ENCODE measurements around the gene LIPG.
"Not testable (repeated sequence)": the region's sequence is repeated elsewhere in the genome, so short reads cannot be mapped to it uniquely, and the experiment has no call there.

The LIPG gene

GRCh38 chr18:49569724-49570123 is 7.9 kb downstream of the LIPG start:
- no peak for DNase-seq (ENCODE audit: low read depth)
- no peak overlapping the region for H3K4me3 ChIP-seq (ENCODE audit: control insufficient read depth, low read depth, low read length)
- TF ChIP-seq CTCF (IDR thresholded peaks at IDR 0.05; ENCODE audit: control insufficient read depth, insufficient read depth, low read depth, low read length, missing control alignments), result no peak

- TF ChIP-seq CTCF (IDR thresholded peaks at IDR 0.05; ENCODE audit: control insufficient read depth, insufficient read depth, low read depth, low read length, missing control alignments), result no peak
- H3K4me3 ChIP-seq (ENCODE audit: control insufficient read depth, low read depth, low read length), result no peak overlapping the region
- no peak for DNase-seq (ENCODE audit: low read depth)
These were observed 9.0 kb downstream of the LIPG start for GRCh38 chr18:49570836-49571235.

- no peak for DNase-seq (ENCODE audit: low read depth)
- TF ChIP-seq CTCF (IDR thresholded peaks at IDR 0.05; ENCODE audit: control insufficient read depth, insufficient read depth, low read depth, low read length, missing control alignments), result no peak
These were observed 10.9 kb downstream of the LIPG start for GRCh38 chr18:49572611-49573345.

GRCh38 chr18:49573835-49574234 is 12.0 kb downstream of the LIPG start:
- no peak for DNase-seq (ENCODE audit: low read depth)
- no peak overlapping the region for H3K4me3 ChIP-seq (ENCODE audit: control insufficient read depth, low read depth, low read length)
- no peak for TF ChIP-seq CTCF (IDR thresholded peaks at IDR 0.05; ENCODE audit: control insufficient read depth, insufficient read depth, low read depth, low read length, missing control alignments)

More at GRCh38 chr18:49572611-49573345, 10.9 kb downstream of the LIPG start:
- H3K4me3 ChIP-seq (ENCODE audit: control insufficient read depth, low read depth, low read length), result no peak overlapping the region

GRCh38 chr18:49579041-49579440 is 17.2 kb downstream of the LIPG start:
- not testable (repeated sequence) for H3K4me3 ChIP-seq (ENCODE audit: control insufficient read depth, low read depth, low read length); DNase-seq (ENCODE audit: low read depth)

- DNase-seq (ENCODE audit: low read depth); H3K4me3 ChIP-seq (ENCODE audit: control insufficient read depth, low read depth, low read length): not testable (repeated sequence)
These were observed 17.7 kb downstream of the LIPG start for GRCh38 chr18:49579583-49579982.

- TF ChIP-seq CTCF (IDR thresholded peaks at IDR 0.05; ENCODE audit: control insufficient read depth, insufficient read depth, low read depth, low read length, missing control alignments), result no peak
- DNase-seq (ENCODE audit: low read depth), result no peak
- no peak overlapping the region for H3K4me3 ChIP-seq (ENCODE audit: control insufficient read depth, low read depth, low read length)
These were observed 18.4 kb downstream of the LIPG start for GRCh38 chr18:49580279-49580678.

GRCh38 chr18:49581371-49581770 is 19.5 kb downstream of the LIPG start:
- no peak for DNase-seq (ENCODE audit: low read depth)
- H3K4me3 ChIP-seq (ENCODE audit: control insufficient read depth, low read depth, low read length), result no peak overlapping the region

More at GRCh38 chr18:49581371-49581770, 19.5 kb downstream of the LIPG start:
- TF ChIP-seq CTCF (IDR thresholded peaks at IDR 0.05; ENCODE audit: control insufficient read depth, insufficient read depth, low read depth, low read length, missing control alignments), result no peak

Measured in AG09309 (cell line).